NT2/D1 (cell line): ENCODE results near the gene LCP2.

Source experiments
- SUZ12 ChIP-seq: IDR thresholded peaks from 2 replicates; pipeline ENCODE4 v1.6.1; 2011; ENCODE audit not compliant: insufficient read length, insufficient read depth; ENCODE audit errors: extremely low read depth
- ZNF274 ChIP-seq: IDR thresholded peaks from 2 replicates; pipeline ENCODE4 v1.6.1; 2011; ENCODE audit warnings: mild to moderate bottlenecking, low read depth, low read length

- no peak for TF ChIP-seq SUZ12
- TF ChIP-seq ZNF274, result no peak
Observed at GRCh38 chr5:170336065-170336464, 38.5 kb upstream of the LCP2 start.
